Measurements from ENCODE around the gene CILP. TPM values are rescaled to one million over a fixed set of nuclear protein-coding genes. Genes with fewer than 3 reads are reported as not detected.
A peak's percentile ranks its signal among the peaks of the same experiment; 100 is the strongest.

Gene CILP, protein sequence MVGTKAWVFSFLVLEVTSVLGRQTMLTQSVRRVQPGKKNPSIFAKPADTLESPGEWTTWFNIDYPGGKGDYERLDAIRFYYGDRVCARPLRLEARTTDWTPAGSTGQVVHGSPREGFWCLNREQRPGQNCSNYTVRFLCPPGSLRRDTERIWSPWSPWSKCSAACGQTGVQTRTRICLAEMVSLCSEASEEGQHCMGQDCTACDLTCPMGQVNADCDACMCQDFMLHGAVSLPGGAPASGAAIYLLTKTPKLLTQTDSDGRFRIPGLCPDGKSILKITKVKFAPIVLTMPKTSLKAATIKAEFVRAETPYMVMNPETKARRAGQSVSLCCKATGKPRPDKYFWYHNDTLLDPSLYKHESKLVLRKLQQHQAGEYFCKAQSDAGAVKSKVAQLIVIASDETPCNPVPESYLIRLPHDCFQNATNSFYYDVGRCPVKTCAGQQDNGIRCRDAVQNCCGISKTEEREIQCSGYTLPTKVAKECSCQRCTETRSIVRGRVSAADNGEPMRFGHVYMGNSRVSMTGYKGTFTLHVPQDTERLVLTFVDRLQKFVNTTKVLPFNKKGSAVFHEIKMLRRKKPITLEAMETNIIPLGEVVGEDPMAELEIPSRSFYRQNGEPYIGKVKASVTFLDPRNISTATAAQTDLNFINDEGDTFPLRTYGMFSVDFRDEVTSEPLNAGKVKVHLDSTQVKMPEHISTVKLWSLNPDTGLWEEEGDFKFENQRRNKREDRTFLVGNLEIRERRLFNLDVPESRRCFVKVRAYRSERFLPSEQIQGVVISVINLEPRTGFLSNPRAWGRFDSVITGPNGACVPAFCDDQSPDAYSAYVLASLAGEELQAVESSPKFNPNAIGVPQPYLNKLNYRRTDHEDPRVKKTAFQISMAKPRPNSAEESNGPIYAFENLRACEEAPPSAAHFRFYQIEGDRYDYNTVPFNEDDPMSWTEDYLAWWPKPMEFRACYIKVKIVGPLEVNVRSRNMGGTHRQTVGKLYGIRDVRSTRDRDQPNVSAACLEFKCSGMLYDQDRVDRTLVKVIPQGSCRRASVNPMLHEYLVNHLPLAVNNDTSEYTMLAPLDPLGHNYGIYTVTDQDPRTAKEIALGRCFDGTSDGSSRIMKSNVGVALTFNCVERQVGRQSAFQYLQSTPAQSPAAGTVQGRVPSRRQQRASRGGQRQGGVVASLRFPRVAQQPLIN
- 0.02 TPM in 2 replicates for total RNA-seq

DNA sequence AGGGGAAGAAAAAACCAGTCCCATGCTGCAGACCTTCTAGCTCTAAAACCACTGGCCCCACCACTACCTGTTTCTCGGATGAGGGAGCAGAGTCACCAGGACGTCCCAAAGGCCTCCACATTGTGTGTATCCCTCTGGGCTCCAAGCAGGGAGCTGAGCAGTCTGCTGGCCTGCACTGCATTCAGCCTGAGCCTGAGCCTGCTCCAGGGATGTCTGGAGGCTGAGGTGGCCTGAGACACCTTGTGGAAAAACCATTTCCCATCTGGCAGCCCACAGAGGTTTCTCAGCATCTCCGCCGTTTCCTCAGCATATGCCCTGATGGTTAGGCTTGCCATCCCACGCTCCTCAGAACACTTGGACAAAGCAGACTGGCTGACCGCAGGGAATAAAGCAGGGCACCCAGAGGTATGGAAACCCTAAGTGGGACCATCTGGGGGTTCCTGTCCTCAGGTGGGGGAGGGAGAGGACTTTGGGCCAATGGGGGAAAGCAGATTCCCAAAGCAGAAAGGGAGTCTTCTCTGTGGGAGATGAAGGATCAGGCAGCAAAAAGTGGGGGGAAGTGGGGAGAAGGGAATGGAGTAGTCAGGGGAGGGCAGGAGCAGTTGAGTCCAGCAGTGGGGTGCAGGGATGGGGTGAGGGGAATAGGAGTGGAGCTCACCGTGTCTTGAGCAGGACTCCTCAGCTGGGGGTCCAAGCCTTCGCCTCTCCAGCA, at the start of gene CILP:
TSS of gene CILP (minus strand) at position 704 of the 712 bp plus-strand sequence. CDS start 1,718 bp downstream, outside the sequence.
- Mint-ChIP-seq H3K27ac (no peak within 1 kb of the TSS), H3K4me3 (no peak within 1 kb of the TSS), H3K36me3 (ENCODE audit: low read depth) (no peaks in the 10 kb centered on the region), H3K9me3 (no peaks in the 10 kb centered on the region), H3K27me3 (no peaks in the 10 kb centered on the region), H3K4me1 (peaks cover 4% of the 10 kb centered on the region)
- intact Hi-C loops (cut with micrococcal nuclease), result no loop called here
- no peak for DNase-seq

DNA sequence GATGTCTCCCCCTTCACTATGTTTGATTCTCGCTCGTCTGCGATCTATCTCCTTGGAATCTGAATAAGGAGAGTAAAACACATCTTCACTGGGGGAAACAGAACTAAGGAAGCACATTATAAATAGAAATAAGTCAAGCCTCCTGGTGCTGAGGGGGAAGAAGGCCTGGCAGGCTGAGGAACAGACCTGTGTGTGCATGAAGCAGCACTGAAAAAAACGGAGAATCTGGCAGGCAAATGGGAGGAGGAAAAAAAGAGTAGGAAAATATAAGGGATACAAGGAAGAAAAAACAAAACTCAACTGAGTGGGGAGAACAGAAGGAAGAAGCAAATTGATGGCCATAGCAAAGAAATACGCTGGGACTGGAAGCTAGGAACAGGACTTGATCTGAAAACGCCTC, 49.7 kb upstream of the CILP start:
- intact Hi-C loops (cut with micrococcal nuclease), result no loop called here

DNA sequence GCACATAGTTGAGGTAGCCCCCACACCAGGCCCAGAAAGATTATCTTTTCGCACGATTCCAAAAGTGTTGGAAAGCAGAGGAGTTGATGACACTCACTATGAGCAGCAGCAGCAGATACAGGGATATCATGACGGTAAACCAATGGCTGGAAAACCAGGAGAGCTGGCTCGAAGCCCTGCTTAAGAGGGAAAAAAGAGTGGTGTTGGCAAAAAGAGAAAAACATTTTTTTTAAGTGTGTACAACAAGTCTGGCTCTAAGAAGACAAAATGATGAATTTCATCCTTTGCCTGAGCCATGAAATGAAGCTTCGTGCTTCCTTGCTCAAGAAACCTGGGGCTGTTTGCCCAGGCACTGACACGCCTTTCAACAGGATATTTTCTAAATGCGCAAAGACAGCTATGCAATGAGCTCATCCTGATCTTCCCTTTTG, 48.1 kb upstream of the CILP start:
- H3K4me1 Mint-ChIP-seq, result no peaks in the 10 kb centered on the region
- peaks cover 33% of the 10 kb centered on the region for H3K36me3 Mint-ChIP-seq (ENCODE audit: low read depth)
- no peak for DNase-seq
- no peak overlapping the region for H3K27ac Mint-ChIP-seq
- no peaks in the 10 kb centered on the region for H3K27me3 Mint-ChIP-seq
- no peak overlapping the region for H3K4me3 Mint-ChIP-seq
- intact Hi-C loops (cut with micrococcal nuclease), result no loop called here
- no peaks in the 10 kb centered on the region for H3K9me3 Mint-ChIP-seq

More for the DNA sequence above, 49.7 kb upstream of the CILP start:
- no peak for DNase-seq
- Mint-ChIP-seq H3K36me3 (ENCODE audit: low read depth) (peaks cover 32% of the 10 kb centered on the region), H3K4me1 (no peaks in the 10 kb centered on the region), H3K27ac (no peak overlapping the region), H3K27me3 (no peaks in the 10 kb centered on the region), H3K4me3 (no peak overlapping the region), H3K9me3 (no peaks in the 10 kb centered on the region)

DNA sequence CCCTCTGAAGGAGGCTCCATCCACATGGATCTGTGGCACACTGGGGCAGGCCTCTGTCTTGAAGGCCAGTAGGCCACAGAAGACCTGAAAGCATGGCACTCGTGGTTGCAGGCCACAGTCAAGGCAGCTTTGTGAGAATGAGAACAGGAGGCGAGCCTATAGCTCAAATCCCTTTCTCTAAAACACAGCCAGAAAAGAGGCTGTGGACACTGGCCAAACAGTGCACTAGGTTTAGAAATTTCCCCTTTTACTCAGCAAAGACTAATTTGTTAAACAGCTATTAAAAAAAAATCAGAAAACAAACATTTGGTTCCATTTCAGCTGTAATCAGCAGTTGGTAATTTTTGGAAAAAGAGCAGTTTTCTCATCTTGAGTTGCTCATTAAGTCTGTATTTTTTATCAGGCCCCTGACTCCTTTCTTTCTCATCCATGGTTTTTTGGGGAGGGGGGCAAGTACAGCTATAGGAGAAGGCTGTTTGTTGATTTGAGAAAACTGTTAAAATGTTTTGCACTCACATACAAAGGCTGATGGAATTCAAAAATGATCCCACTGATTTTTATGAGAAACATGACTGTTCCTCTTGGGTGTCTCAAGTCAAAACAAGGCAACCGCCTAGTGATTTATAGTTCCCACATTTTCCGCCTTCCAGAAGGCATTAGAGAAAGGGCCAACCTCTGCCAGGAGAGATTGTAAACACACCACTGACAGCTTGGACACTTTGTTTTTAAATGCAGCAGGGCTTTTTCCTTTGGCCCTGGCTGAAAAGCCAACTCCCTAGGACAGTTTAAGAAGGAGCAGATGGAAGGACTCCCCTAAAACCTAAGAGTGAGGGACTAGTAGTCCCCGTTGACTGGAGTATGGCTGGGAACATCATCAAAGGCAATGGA, 47.3 kb upstream of the CILP start:
- Mint-ChIP-seq H3K36me3 (ENCODE audit: low read depth) (peaks cover 33% of the 10 kb centered on the region), H3K4me3 (no peak overlapping the region), H3K9me3 (no peaks in the 10 kb centered on the region), H3K27ac (no peak overlapping the region), H3K27me3 (no peaks in the 10 kb centered on the region), H3K4me1 (no peaks in the 10 kb centered on the region)
- intact Hi-C loops (cut with micrococcal nuclease), result no loop called here
- DNase-seq, result no peak

DNA sequence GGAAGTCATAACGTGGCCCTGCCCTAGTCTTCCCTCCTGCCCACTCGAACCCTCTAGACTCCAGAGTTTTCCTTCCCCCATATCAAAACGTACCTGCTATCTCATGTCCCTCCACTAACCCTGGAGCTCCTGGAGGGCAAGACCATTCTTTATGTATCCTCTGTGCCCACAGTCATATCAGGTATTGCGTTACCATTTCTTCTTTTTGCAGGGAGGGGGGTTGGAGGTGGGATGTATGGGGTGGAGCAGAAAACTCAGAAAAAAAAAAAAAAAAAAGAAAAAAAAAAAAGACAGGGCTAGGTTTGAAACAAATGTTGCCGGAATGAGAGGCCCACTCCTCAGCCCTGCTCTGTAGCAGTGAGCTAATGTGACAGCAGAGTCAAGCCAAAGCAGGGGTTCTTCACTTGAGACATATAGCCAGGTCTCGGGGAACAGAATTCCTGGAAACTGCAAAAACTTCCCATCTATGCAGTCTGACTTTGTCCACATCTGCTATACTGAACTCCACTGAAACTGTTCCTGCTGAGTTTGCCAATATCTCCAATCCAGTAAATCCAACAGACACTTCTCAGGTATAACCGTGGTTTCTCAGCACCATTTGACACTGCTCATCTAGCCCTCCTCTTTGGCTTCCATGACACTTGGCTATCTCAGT, 44.3 kb upstream of the CILP start:
- peaks cover under 1% of the 10 kb centered on the region for H3K4me1 Mint-ChIP-seq
- H3K27me3 Mint-ChIP-seq, result no peaks in the 10 kb centered on the region
- H3K27ac Mint-ChIP-seq, result no peak overlapping the region
- H3K4me3 Mint-ChIP-seq, result no peak overlapping the region
- intact Hi-C loops (cut with micrococcal nuclease), result no loop called here
- peaks cover 21% of the 10 kb centered on the region for H3K36me3 Mint-ChIP-seq (ENCODE audit: low read depth)
- DNase-seq, result no peak
- H3K9me3 Mint-ChIP-seq, result no peaks in the 10 kb centered on the region

GRCh38 chr15:65254758-65255157, 43.5 kb upstream of the CILP start:
- H3K27me3 Mint-ChIP-seq, result no peaks in the 10 kb centered on the region
- no peak overlapping the region for H3K4me3 Mint-ChIP-seq
- intact Hi-C loops (cut with micrococcal nuclease), result no loop called here
- H3K27ac Mint-ChIP-seq, result no peak overlapping the region
- peaks cover 16% of the 10 kb centered on the region for H3K36me3 Mint-ChIP-seq (ENCODE audit: low read depth)
- H3K9me3 Mint-ChIP-seq, result no peaks in the 10 kb centered on the region
- H3K4me1 Mint-ChIP-seq, result peaks cover 6% of the 10 kb centered on the region
- no peak for DNase-seq

DNA sequence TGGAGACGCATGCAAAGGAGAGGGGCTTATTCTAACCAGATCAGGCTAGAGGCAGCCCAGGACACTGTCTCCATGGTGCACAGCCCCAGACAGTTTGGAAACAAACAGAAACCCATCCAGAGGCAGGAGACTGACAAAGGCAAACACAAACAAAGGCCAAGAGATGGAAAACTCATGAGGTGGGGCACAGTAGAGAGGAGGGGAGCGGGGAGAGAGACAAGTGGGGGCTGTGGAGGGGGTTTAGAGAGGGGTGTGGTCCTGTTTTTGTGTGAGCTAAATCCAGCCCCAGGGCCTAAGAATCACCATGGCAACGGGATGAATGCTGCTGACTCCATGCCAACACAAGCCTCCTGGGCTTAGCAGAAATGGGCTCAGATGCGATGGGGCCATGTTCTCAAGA, 43.1 kb upstream of the CILP start:
- Mint-ChIP-seq H3K27ac (no peak overlapping the region), H3K4me3 (no peak overlapping the region), H3K36me3 (ENCODE audit: low read depth) (peaks cover 14% of the 10 kb centered on the region), H3K27me3 (no peaks in the 10 kb centered on the region), H3K9me3 (no peaks in the 10 kb centered on the region), H3K4me1 (peaks cover 6% of the 10 kb centered on the region)
- DNase-seq, result no peak
- intact Hi-C loops (cut with micrococcal nuclease), result no loop called here

DNA sequence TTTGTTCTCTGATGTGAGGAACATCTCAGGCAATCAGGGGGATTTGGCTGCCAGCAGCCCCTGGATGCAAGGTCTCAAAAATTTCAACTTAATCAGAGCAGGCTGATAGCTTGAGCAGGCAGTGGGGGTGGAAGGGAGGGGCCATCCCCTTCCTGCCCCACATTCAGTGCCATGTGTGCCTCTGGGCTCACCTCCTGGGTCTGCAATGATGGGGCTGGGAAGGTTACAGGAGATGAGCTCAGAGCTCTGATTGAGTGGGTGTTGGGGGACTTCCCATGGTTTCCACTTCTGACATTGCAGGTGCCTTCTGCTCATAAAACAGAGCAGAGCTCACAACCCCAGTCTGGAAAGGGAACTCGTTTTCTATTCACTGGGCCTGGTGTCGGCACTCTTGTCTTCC, 38.4 kb upstream of the CILP start:
- Mint-ChIP-seq H3K27me3 (no peaks in the 10 kb centered on the region), H3K36me3 (ENCODE audit: low read depth) (peaks cover 2% of the 10 kb centered on the region), H3K4me1 (peaks cover 7% of the 10 kb centered on the region), H3K4me3 (no peak overlapping the region), H3K9me3 (no peaks in the 10 kb centered on the region), H3K27ac (peak overlapping the region; percentile 70)
- DNase-seq, result peak; percentile 72
- intact Hi-C loops (cut with micrococcal nuclease), result loop anchor here (5.0 kb wide), 1 partner anchor 48 kb away; the partner anchor contains the start of gene RNU5A-1

DNA sequence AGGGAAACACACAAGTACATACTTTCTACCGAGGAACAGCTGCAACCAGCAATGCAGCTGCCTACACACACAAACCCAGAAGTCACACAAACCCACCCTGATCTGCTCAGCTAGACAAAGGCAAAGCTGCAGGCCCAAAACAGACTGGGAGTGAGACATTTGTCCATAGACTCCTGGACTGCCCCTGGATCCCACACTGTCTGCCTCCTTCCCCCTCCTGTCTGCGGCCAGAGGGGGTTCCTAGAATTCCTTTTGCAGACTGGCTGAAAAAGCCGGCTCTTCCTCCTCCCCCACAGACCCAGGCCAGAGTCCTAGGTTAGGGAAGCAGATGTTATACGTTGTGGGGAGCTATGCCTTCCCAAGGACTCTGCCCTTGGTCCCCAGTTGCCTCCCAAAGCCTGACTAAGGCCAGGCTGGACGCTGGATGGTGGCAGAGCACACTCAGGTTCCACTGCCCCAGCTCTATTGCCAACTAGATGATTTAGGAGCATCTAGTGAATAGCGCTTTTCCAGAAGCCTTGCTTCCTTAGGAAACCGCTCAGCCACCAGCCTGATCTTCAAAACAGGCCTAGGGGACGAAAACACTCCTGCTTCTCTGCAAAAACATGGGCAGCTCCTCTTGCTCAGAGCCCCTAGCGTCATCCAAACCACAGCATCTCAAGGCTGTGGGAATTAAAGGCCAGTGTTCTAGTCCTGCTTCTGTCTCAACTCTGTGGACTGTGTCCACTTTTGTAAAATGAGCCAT, 37.4 kb upstream of the CILP start:
- peaks cover 2% of the 10 kb centered on the region for H3K36me3 Mint-ChIP-seq (ENCODE audit: low read depth)
- no peaks in the 10 kb centered on the region for H3K9me3 Mint-ChIP-seq
- H3K27me3 Mint-ChIP-seq, result no peaks in the 10 kb centered on the region
- no peak for DNase-seq
- H3K4me1 Mint-ChIP-seq, result peaks cover 7% of the 10 kb centered on the region
- no peak overlapping the region for H3K4me3 Mint-ChIP-seq
- H3K27ac Mint-ChIP-seq, result peak overlapping the region; percentile 70
- intact Hi-C loops (cut with micrococcal nuclease), result loop anchor here (5.0 kb wide), 1 partner anchor 49 kb away; the partner anchor contains the start of gene RNU5A-1

DNA sequence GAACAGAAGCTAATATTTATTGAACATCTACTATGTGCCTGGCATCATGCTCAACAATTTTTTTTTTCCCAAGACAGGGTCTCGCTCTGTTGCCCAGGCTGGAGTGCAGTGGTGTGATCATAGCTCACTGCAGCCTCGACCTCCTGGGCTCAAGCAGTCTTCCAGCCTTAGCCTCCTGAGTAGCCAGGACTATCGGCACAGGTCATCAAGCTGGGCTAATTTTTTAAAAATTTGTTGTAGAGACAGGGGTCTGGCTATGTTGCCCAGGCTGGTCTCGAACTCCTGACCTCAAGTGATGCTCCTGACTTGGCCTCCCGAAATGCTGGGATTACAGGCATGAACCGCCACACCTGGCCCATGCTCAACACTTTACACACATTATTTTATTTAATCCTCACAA, 35.7 kb upstream of the CILP start:
- intact Hi-C loops (cut with micrococcal nuclease), result loop anchor here (5.0 kb wide), 1 partner anchor 50 kb away; the partner anchor contains the start of gene RNU5A-1
- H3K27ac Mint-ChIP-seq, result no peak overlapping the region
- H3K4me3 Mint-ChIP-seq, result no peak overlapping the region
- no peak for DNase-seq
- H3K9me3 Mint-ChIP-seq, result no peaks in the 10 kb centered on the region
- peaks cover 2% of the 10 kb centered on the region for H3K36me3 Mint-ChIP-seq (ENCODE audit: low read depth)
- H3K4me1 Mint-ChIP-seq, result peaks cover 7% of the 10 kb centered on the region
- no peaks in the 10 kb centered on the region for H3K27me3 Mint-ChIP-seq

GRCh38 chr15:65246026-65246714, 34.9 kb upstream of the CILP start:
- no peak for DNase-seq
- intact Hi-C loops (cut with micrococcal nuclease), result loop anchor here (5.0 kb wide), 1 partner anchor 51 kb away; the partner anchor contains the start of gene RNU5A-1
- H3K27ac Mint-ChIP-seq, result no peak overlapping the region
- peaks cover 2% of the 10 kb centered on the region for H3K36me3 Mint-ChIP-seq (ENCODE audit: low read depth)
- H3K9me3 Mint-ChIP-seq, result no peaks in the 10 kb centered on the region
- no peak overlapping the region for H3K4me3 Mint-ChIP-seq
- no peaks in the 10 kb centered on the region for H3K27me3 Mint-ChIP-seq
- peaks cover 7% of the 10 kb centered on the region for H3K4me1 Mint-ChIP-seq
